HG03378 (cell line): ENCODE measurements around the gene TTLL7.

Experiments
- ATAC-seq: cut with Tn5 transposase; IDR thresholded peaks from one replicate; pipeline ENCODE4 v1.9.1; 2021; ENCODE audit warnings: mild to moderate bottlenecking, moderate library complexity; ENCODE audit not compliant: unreplicated experiment

TTLL7 gene

GRCh38 chr1:83822208-83822607 is 176.7 kb downstream of the TTLL7 start:
- ATAC-seq = no peak

GRCh38 chr1:83819436-83819835 is 179.5 kb downstream of the TTLL7 start:
- ATAC-seq = no peak

GRCh38 chr1:83818916-83819315 is 180.0 kb downstream of the TTLL7 start:
- ATAC-seq = no peak

GRCh38 chr1:83816836-83817235 is 182.1 kb downstream of the TTLL7 start:
- no peak for ATAC-seq

- ATAC-seq = no peak
Observed at GRCh38 chr1:83815330-83815729, 183.6 kb downstream of the TTLL7 start.
